DMS114 treated with DMSO at 0.1 percent for 48 hours (cell line): ENCODE data around the gene NUDT10.
"Not testable (repeated sequence)": the region's sequence is repeated elsewhere in the genome, so short reads cannot be mapped to it uniquely, and the experiment has no call there.

Source experiments
- DNase-seq: peaks from one replicate; lab custom pipeline; 2025; ENCODE audit not compliant: unreplicated experiment; lab: John Stamatoyannopoulos, UW

The NUDT10 gene

DNA sequence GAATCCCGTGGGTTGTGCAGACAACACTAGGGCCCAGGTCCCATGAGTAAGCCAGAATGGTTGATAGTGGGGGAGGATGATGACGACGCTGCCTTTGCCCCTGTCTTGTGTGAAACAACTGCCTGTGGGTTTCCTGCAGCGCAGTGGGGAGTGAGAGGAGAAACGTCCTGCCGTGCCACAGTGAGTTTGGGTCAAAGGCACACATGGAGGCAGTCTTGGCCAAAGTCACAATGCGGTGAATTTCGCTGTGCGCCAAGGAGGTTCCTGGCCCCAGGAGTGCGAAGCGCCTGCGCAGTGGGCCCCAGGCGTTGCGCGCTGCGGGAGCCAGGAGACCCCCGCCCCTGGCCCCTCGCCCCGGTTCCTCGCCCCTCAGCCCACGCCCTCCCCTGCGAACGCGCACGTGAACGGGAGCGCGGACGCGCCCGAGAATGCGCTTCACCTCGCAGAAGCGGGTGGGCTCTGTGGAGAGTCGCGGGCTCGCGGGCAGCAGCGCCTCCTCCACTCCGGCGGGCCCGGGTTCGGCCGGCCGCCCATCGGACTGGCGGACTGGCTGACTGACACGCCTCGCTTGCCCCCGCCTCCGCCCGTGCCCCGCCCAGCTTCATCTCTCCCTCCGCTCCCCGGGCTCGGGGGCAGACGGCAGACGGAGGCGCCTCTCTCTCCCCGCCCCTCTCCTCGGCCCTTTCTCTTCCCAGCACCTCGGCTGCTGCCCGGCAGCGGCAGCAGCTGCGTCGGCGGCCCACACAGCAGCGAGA is at the start of gene NUDT10:
Gene NUDT10 (plus strand): TSS at position 635 of the 755 bp plus-strand sequence. CDS start 144 bp downstream, outside the sequence.
- peak; percentile 52 for DNase-seq

DNA sequence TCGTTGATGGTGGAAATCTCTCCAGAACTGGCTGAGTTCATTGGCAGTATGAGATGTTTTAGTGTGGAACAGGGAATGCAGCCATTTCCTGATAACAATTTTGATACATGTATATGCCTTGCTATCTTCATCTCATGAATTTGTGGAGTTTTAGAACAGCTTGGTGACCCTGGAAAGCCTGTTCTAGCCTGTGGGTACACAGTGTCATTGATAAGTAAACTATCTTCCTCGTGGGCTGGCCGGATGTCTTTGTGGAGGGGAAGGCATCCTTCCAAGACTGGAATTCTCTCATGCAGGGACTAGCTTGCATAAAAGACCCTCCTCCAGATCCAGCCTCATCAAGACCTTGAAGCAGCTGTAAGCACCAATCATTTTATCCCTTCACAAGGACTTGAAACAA is 40.2 kb upstream of the NUDT10 start:
- DNase-seq: no peak

DNA sequence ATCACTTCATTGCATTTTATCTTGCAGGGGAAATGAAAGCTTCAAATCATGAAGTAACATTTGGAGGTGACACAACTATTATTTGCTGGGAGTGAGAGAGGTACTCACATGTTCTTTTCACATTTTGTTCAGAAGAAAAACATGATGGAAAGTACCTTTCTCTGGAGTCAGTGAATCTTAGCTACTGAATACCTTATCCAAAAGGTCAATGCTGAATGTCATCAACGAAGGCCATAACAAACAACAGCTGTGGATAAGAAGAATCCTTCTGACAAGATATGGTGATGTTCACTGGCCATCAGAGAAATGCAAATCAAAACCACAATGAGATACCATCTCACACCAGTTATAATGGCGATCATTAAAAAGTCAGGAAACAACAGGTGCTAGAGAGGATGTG is 36.5 kb upstream of the NUDT10 start:
- DNase-seq: no peak

DNA sequence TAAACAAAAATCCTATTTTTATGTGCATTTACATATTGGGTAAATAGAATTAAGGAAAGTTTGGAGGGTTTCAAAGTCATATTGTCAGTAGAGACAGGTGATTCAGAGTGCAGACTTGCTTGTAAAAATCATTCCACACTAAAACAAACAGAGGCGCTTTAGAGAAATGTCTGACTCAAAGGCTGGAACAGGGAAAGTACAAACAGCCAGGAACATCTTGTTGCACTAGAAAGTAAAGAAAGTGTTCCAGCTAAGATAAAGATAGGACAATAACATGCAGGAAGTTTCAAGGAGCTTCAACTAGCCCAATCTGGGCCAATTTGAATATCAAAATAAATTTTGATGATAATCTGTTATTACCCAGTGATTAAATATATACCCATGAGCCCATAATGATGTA is 16.4 kb upstream of the NUDT10 start:
- no peak for DNase-seq

DNA sequence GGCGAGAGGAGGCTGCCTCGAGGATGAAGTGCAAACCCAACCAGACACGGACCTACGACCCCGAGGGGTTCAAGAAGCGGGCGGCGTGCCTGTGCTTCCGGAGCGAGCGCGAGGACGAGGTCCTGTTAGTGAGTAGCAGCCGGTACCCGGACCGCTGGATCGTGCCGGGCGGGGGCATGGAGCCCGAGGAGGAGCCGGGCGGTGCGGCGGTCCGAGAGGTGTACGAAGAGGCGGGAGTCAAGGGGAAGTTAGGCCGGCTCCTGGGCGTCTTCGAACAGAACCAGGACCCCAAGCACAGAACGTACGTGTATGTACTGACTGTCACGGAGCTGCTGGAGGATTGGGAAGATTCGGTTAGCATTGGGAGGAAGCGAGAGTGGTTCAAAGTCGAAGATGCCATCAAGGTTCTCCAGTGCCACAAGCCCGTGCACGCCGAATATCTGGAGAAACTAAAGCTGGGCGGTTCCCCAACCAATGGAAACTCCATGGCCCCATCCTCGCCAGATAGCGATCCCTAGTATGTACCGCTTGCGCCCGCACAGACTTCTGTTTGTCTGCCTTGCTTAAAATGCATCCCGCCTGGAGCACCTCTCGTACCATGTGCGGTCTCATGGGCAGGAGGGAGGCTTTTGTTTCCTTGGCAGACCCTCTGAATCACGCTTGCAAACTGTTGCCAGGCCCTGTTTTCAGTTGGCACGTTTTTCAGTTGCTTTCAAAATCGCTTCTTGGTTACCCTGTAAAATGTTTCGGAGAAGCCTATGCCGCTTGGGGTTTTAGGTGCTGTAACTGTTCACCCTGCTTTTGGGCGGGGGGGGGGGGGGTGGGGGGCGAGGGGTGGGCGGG is 542 bp downstream of the NUDT10 start:
- not testable (repeated sequence) for DNase-seq

DNA sequence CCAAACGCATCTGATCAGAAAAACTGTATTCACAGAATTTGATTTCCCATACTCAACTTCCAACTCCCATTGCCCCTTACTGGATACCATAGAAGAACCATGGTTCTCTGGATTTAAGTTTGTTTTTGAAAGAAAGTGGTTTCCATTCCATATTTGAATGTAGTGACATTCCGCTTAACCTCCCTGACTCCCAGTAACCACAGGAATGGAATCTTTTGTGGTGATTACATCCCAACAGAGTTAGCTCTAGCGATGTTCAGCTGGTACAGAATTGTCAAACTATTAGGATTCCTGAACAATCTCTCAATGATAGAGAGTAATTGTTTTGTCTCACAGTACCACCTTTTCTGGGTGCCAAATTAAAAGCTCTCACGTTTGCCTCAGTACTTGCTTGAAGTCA is 1.7 kb downstream of the NUDT10 start:
- no peak for DNase-seq

DNA sequence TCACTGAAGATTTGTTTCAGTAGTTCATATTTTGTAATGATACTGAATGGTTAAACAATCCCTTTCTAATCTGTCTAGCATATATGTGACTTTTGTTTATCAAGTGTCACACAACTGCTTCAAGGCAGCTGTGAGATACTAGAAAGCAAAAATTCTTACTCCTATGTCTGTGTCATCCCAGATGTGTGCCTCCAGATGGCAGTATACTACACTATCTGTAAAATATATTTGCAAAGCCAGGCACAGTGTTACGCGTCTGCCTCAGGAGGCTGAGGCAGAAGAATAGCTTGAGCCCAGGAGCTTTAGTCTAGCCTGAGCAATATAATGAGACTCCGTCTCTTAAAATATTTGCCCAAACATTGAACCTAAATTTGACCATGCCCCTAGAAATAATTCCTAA is 4.0 kb downstream of the NUDT10 start:
- peak; percentile 61 for DNase-seq

DNA sequence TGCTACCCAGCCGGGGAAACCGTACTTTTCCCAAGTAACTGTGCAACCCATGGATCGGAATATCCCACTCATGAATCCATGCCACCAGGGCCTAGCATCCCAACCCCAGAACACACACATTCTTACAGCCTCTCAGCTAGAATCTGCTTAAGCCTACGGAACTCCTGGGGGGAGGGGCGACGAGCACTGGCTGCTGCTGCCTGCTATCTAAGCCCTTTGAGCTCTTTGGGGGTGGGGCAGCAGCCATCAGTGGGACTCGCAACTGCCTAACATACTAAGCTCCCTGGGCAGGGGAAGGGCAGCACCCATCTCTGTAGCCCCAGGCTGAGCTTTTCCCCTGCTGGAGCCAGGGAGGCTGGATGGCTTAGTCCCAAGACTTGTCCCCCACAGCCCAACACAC is 28.6 kb downstream of the NUDT10 start:
- no peak for DNase-seq

DNA sequence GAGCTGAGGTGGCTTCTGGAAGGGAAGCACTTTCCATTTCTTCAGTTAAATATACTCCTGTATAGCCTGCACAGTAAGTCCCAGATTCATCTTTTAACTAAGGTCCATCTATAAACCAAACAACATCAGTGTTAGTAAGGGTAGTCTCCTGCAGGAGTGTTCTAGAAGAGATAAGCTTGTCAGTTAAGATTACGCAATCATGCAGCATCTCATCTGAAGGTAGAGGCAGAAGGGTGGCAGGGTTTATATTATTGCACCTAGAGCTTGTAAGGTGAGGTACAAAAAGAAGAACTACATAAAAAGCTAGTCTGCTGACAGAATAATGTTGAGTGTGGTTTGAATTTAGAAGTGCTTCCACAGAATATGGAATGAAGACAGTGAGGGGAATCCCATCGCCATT is 44.0 kb downstream of the NUDT10 start:
- no peak for DNase-seq
